ENCODE measurements around the gene HOXA7. TPM values are rescaled to one million over a fixed set of nuclear protein-coding genes. Genes with fewer than 3 reads are reported as not detected.
A peak's percentile ranks its signal among the peaks of the same experiment; 100 is the strongest.

The HOXA7 gene
- total and polyA plus RNA-seq, 2 experiments from 2014 or later, result 0.24 TPM; not detected in 1

DNA sequence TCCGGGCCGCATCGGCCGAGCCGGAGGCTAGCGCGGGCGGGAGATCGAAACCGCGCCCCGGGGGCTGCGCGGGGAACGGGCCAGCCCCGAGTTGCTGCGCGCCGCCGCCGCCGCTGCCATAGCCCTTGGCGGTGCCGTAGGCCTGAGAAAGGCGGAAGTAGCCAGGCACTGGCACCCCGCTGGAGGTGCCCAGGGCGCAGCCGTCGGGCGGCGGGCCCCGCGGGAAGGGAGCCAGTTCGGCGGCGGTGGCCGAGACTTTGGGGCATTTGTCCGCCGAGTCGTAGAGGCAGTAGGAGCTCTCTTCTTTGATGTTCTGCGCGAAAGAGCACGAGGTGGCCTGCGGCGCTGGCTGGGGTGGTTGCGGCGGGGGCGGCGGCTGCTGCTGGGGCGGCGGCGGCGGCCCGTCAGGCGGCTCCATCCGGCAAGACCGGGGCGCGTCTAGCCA is 17.1 kb upstream of the HOXA7 start:
- DNase-seq (ENCODE audit: low spot score) (peak; percentile 48), ATAC-seq (peak; percentile 13)
- H3K36me3 Mint-ChIP-seq (ENCODE audit: low read depth), result no peaks in the 10 kb centered on the region; the same call in 2 of the 3 replicates
- Histone ChIP-seq H3K4me2 (peak overlapping the region; percentile 70), H3K27ac (ENCODE audit: low read depth) (no peak overlapping the region), H3F3A (replicated peaks; ENCODE audit: low read depth) (peaks cover 46% of the 10 kb centered on the region), H3K36me3 (ENCODE audit: insufficient read depth) (no peaks in the 10 kb centered on the region), H4K20me1 (replicated peaks; ENCODE audit: insufficient read depth) (peaks cover 48% of the 10 kb centered on the region), H3K9me2 (ENCODE audit: insufficient read depth) (no peaks in the 10 kb centered on the region), H3K27me3 (ENCODE audit: insufficient read depth) (peaks cover 100% of the 10 kb centered on the region), H3K4me1 (ENCODE audit: insufficient read depth) (peaks cover 29% of the 10 kb centered on the region), H3K4me3 (peak overlapping the region; percentile 43; the same call in 1 of the 2 replicates), H2AFZ (no peak overlapping the region), H3K79me2 (replicated peaks; ENCODE audit: insufficient read depth) (no peaks in the 10 kb centered on the region)
- H3K27ac Mint-ChIP-seq, result no peak overlapping the region
- H3K4me3 Mint-ChIP-seq, result no peak overlapping the region
- TF ChIP-seq ZNF331 (CRISPR knock-in tag; IDR thresholded peaks at IDR 0.05; ENCODE audit: low read depth), result no peak
- TF ChIP-seq ZNF114 (CRISPR knock-in tag; IDR thresholded peaks at IDR 0.05), result no peak
- TF ChIP-seq, protein P1, sequence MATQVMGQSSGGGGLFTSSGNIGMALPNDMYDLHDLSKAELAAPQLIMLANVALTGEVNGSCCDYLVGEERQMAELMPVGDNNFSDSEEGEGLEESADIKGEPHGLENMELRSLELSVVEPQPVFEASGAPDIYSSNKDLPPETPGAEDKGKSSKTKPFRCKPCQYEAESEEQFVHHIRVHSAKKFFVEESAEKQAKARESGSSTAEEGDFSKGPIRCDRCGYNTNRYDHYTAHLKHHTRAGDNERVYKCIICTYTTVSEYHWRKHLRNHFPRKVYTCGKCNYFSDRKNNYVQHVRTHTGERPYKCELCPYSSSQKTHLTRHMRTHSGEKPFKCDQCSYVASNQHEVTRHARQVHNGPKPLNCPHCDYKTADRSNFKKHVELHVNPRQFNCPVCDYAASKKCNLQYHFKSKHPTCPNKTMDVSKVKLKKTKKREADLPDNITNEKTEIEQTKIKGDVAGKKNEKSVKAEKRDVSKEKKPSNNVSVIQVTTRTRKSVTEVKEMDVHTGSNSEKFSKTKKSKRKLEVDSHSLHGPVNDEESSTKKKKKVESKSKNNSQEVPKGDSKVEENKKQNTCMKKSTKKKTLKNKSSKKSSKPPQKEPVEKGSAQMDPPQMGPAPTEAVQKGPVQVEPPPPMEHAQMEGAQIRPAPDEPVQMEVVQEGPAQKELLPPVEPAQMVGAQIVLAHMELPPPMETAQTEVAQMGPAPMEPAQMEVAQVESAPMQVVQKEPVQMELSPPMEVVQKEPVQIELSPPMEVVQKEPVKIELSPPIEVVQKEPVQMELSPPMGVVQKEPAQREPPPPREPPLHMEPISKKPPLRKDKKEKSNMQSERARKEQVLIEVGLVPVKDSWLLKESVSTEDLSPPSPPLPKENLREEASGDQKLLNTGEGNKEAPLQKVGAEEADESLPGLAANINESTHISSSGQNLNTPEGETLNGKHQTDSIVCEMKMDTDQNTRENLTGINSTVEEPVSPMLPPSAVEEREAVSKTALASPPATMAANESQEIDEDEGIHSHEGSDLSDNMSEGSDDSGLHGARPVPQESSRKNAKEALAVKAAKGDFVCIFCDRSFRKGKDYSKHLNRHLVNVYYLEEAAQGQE (IDR thresholded peaks at IDR 0.05; ENCODE audit: unreplicated experiment), result no peak
- TF ChIP-seq EZH2phosphoT487 (IDR thresholded peaks at IDR 0.05; ENCODE audit: unreplicated experiment), result peak; percentile 97
- no peak for TF ChIP-seq CREB1 (CRISPR knock-in tag; IDR thresholded peaks at IDR 0.05; ENCODE audit: low read depth)
- TF ChIP-seq, protein P2, sequence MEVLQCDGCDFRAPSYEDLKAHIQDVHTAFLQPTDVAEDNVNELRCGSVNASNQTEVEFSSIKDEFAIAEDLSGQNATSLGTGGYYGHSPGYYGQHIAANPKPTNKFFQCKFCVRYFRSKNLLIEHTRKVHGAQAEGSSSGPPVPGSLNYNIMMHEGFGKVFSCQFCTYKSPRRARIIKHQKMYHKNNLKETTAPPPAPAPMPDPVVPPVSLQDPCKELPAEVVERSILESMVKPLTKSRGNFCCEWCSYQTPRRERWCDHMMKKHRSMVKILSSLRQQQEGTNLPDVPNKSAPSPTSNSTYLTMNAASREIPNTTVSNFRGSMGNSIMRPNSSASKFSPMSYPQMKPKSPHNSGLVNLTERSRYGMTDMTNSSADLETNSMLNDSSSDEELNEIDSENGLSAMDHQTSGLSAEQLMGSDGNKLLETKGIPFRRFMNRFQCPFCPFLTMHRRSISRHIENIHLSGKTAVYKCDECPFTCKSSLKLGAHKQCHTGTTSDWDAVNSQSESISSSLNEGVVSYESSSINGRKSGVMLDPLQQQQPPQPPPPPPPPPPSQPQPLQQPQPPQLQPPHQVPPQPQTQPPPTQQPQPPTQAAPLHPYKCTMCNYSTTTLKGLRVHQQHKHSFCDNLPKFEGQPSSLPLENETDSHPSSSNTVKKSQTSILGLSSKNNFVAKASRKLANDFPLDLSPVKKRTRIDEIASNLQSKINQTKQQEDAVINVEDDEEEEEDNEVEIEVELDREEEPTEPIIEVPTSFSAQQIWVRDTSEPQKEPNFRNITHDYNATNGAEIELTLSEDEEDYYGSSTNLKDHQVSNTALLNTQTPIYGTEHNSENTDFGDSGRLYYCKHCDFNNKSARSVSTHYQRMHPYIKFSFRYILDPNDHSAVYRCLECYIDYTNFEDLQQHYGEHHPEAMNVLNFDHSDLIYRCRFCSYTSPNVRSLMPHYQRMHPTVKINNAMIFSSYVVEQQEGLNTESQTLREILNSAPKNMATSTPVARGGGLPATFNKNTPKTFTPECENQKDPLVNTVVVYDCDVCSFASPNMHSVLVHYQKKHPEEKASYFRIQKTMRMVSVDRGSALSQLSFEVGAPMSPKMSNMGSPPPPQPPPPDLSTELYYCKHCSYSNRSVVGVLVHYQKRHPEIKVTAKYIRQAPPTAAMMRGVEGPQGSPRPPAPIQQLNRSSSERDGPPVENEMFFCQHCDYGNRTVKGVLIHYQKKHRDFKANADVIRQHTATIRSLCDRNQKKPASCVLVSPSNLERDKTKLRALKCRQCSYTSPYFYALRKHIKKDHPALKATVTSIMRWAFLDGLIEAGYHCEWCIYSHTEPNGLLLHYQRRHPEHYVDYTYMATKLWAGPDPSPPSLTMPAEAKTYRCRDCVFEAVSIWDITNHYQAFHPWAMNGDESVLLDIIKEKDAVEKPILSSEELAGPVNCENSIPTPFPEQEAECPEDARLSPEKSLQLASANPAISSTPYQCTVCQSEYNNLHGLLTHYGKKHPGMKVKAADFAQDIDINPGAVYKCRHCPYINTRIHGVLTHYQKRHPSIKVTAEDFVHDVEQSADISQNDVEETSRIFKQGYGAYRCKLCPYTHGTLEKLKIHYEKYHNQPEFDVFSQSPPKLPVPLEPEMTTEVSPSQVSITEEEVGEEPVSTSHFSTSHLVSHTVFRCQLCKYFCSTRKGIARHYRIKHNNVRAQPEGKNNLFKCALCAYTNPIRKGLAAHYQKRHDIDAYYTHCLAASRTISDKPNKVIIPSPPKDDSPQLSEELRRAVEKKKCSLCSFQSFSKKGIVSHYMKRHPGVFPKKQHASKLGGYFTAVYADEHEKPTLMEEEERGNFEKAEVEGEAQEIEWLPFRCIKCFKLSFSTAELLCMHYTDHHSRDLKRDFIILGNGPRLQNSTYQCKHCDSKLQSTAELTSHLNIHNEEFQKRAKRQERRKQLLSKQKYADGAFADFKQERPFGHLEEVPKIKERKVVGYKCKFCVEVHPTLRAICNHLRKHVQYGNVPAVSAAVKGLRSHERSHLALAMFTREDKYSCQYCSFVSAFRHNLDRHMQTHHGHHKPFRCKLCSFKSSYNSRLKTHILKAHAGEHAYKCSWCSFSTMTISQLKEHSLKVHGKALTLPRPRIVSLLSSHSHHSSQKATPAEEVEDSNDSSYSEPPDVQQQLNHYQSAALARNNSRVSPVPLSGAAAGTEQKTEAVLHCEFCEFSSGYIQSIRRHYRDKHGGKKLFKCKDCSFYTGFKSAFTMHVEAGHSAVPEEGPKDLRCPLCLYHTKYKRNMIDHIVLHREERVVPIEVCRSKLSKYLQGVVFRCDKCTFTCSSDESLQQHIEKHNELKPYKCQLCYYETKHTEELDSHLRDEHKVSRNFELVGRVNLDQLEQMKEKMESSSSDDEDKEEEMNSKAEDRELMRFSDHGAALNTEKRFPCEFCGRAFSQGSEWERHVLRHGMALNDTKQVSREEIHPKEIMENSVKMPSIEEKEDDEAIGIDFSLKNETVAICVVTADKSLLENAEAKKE (CRISPR knock-in tag; IDR thresholded peaks at IDR 0.05), result no peak
- TF ChIP-seq JUNB (IDR thresholded peaks at IDR 0.05; ENCODE audit: unreplicated experiment), result no peak
- TF ChIP-seq STAT1 (IDR thresholded peaks at IDR 0.05; ENCODE audit: unreplicated experiment), result no peak
- no peak for TF ChIP-seq POLR2AphosphoS5 (IDR thresholded peaks at IDR 0.05; ENCODE audit: low read depth)
- TF ChIP-seq, protein P3, sequence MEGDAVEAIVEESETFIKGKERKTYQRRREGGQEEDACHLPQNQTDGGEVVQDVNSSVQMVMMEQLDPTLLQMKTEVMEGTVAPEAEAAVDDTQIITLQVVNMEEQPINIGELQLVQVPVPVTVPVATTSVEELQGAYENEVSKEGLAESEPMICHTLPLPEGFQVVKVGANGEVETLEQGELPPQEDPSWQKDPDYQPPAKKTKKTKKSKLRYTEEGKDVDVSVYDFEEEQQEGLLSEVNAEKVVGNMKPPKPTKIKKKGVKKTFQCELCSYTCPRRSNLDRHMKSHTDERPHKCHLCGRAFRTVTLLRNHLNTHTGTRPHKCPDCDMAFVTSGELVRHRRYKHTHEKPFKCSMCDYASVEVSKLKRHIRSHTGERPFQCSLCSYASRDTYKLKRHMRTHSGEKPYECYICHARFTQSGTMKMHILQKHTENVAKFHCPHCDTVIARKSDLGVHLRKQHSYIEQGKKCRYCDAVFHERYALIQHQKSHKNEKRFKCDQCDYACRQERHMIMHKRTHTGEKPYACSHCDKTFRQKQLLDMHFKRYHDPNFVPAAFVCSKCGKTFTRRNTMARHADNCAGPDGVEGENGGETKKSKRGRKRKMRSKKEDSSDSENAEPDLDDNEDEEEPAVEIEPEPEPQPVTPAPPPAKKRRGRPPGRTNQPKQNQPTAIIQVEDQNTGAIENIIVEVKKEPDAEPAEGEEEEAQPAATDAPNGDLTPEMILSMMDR (conservative IDR thresholded peaks at IDR 0.05; ENCODE audit: low read depth in 2 of 2), result no peak
- TF ChIP-seq EZH2 (IDR thresholded peaks at IDR 0.05; ENCODE audit: low read depth, unreplicated experiment), result peak; percentile 73
- H3K27me3 Mint-ChIP-seq (ENCODE audit: insufficient read depth, low read depth, poor library complexity), result peaks cover 95% of the 10 kb centered on the region
- peaks cover 14% of the 10 kb centered on the region; the same call in 2 of the 3 replicates for H3K4me1 Mint-ChIP-seq
- H3K9me3 Mint-ChIP-seq, result peaks cover 11% of the 10 kb centered on the region; the same call in 2 of the 3 replicates

Measured in GM23338 (cell line).